IMR-90 (cell line): ENCODE results near the gene KLHL34. TPM values are rescaled to one million over a fixed set of nuclear protein-coding genes. Genes with fewer than 3 reads are reported as not detected.

Experiments
- ATAC-seq: fragments of 200-7000 bp; cut with Tn5 transposase; 2 replicates; pipeline ENCODE4 v1.9.1; 2020; ENCODE audit warnings: low read depth, mild to moderate bottlenecking, moderate library complexity
- BruUV-seq: library from RNA; stranded (reverse); fragments of 400-500 nt; replicated peaks from 2 replicates; lab custom pipeline; 2021; lab: Mats Ljungman, UMichigan
- CTCF ChIA-PET: fragments of 300-600 bp; formaldehyde crosslinking; extraction: SDS; loops from one replicate; lab custom pipeline; 2021; ENCODE audit warnings: antibody characterized with exemption; lab: Yijun Ruan, JAX
- POLR2A ChIA-PET: fragments of 300-600 bp; sonication (Branson Sonifier 250); formaldehyde crosslinking; loops from one replicate; lab custom pipeline; 2022; ENCODE audit warnings: antibody characterized with exemption; ENCODE audit not compliant: unreplicated experiment; lab: Charles Lee
- DNase-seq: peaks from one replicate; pipeline ENCODE4 v3.0.0; 2013
- H2AFZ ChIP-seq: replicated peaks from 2 replicates; pipeline ENCODE3; 2013; ENCODE audit warnings: low read length, mild to moderate bottlenecking; ENCODE audit not compliant: poor library complexity
- H2AK5ac ChIP-seq: 2 replicates; pipeline ENCODE4 v1.6.1; 2013; ENCODE audit warnings: low read depth, low read length, inconsistent platforms
- H2AK9ac ChIP-seq: replicated peaks from 2 replicates; pipeline ENCODE3; 2013; ENCODE audit warnings: mild to moderate bottlenecking, low read depth, low read length, moderate library complexity; ENCODE audit not compliant: poor library complexity
- H2BK120ac ChIP-seq: 2 replicates; pipeline ENCODE4 v1.6.1; 2013; ENCODE audit warnings: low read depth, low read length, inconsistent platforms
- H2BK15ac ChIP-seq: 3 replicates; pipeline ENCODE4 v1.6.1; 2013; ENCODE audit warnings: low read depth, low read length, inconsistent platforms
- H2BK20ac ChIP-seq: 2 replicates; pipeline ENCODE4 v1.6.1; 2013; ENCODE audit warnings: low read depth, mild to moderate bottlenecking, inconsistent platforms, low read length, moderate library complexity
- H2BK5ac ChIP-seq: 2 replicates; pipeline ENCODE4 v1.6.1; 2013; ENCODE audit warnings: mild to moderate bottlenecking, low read depth, low read length, inconsistent platforms; ENCODE audit not compliant: poor library complexity, severe bottlenecking
- H3K14ac ChIP-seq: replicated peaks from 2 replicates; pipeline ENCODE4 v1.6.1; 2013; ENCODE audit warnings: low read depth, low read length, inconsistent platforms
- H3K18ac ChIP-seq: 2 replicates; pipeline ENCODE4 v1.6.1; 2013; ENCODE audit warnings: low read depth, low read length, control low read depth
- H3K23ac ChIP-seq: 2 replicates; pipeline ENCODE4 v1.6.1; 2013; ENCODE audit warnings: low read depth, low read length, inconsistent platforms
- H3K27ac ChIP-seq: 2 replicates; pipeline ENCODE4 v1.5.1; 2013; ENCODE audit warnings: mild to moderate bottlenecking, control low read depth, low read length; ENCODE audit not compliant: insufficient read depth
- H3K27me3 ChIP-seq: 2 replicates; pipeline ENCODE4 v1.6.1; 2013; ENCODE audit warnings: low read length; ENCODE audit not compliant: control insufficient read depth, insufficient read depth
- H3K36me3 ChIP-seq: 2 replicates; pipeline ENCODE4 v1.6.1; 2013; ENCODE audit warnings: low read length, mixed read lengths; ENCODE audit not compliant: control insufficient read depth, insufficient read depth
- H3K4ac ChIP-seq: 2 replicates; pipeline ENCODE4 v1.6.1; 2013; ENCODE audit warnings: low read depth, low read length, inconsistent platforms
- H3K4me1 ChIP-seq: 2 replicates; pipeline ENCODE4 v1.6.1; 2013; ENCODE audit warnings: low read length, mixed read lengths; ENCODE audit not compliant: control insufficient read depth, insufficient read depth
- H3K4me2 ChIP-seq: 2 replicates; pipeline ENCODE4 v1.6.1; 2013; ENCODE audit warnings: low read depth, mild to moderate bottlenecking, control low read depth, low read length, moderate library complexity
- H3K4me3 ChIP-seq: 2 replicates; pipeline ENCODE4 v1.5.1; 2013; ENCODE audit warnings: low read depth, mild to moderate bottlenecking, control low read depth, low read length, moderate library complexity; ENCODE audit not compliant: insufficient read depth
- H3K56ac ChIP-seq: 2 replicates; pipeline ENCODE4 v1.6.1; 2013; ENCODE audit warnings: low read length, inconsistent platforms; ENCODE audit not compliant: insufficient read depth; ENCODE audit errors: extremely low read depth
- H3K79me1 ChIP-seq, 2 experiments: 2 replicates each; pipeline ENCODE4 v1.6.1; 2013; ENCODE audit warnings: low read length in 2 of 2, inconsistent platforms in 1 of 2, low read depth in 1 of 2
- H3K9ac ChIP-seq: 2 replicates; pipeline ENCODE4 v1.6.1; 2013; ENCODE audit warnings: low read depth, low read length, control low read depth
- H3K9me1 ChIP-seq: 2 replicates; pipeline ENCODE4 v1.6.1; 2013; ENCODE audit warnings: low read length, inconsistent platforms; ENCODE audit not compliant: insufficient read depth
- H3K9me3 ChIP-seq: 2 replicates; pipeline ENCODE4 v1.6.1; 2013; ENCODE audit warnings: low read length; ENCODE audit not compliant: control insufficient read depth, insufficient read depth
- H4K20me1 ChIP-seq: 2 replicates; pipeline ENCODE4 v1.6.1; 2013; ENCODE audit warnings: low read length, inconsistent platforms; ENCODE audit not compliant: insufficient read depth
- H4K5ac ChIP-seq: 2 replicates; pipeline ENCODE4 v1.6.1; 2013; ENCODE audit warnings: mild to moderate bottlenecking, low read depth, low read length, control low read depth
- H4K8ac ChIP-seq, 2 experiments: 2 replicates each; pipeline ENCODE4 v1.6.1; 2013; ENCODE audit warnings: low read depth in 2 of 2, low read length in 2 of 2, control low read depth in 1 of 2, inconsistent platforms in 1 of 2
- H4K91ac ChIP-seq: 2 replicates; pipeline ENCODE4 v1.6.1; 2013; ENCODE audit warnings: low read depth, low read length, inconsistent platforms; ENCODE audit not compliant: insufficient read depth
- BHLHE40 ChIP-seq: fragments of 150-350 bp; IDR thresholded peaks from 2 replicates; pipeline ENCODE4 v1.6.1; 2016; ENCODE audit warnings: mild to moderate bottlenecking, low read depth, low read length
- CEBPB ChIP-seq: IDR thresholded peaks from 2 replicates; pipeline ENCODE4 v1.6.1; 2012; ENCODE audit warnings: low read depth, low read length, improper control_type of control experiment
- CTCF ChIP-seq: conservative IDR thresholded peaks from 2 replicates; pipeline ENCODE4 v1.5.1; 2012; ENCODE audit warnings: mild to moderate bottlenecking, low read depth, low read length, improper control_type of control experiment
- ELK1 ChIP-seq: fragments of 150-350 bp; IDR thresholded peaks from 2 replicates; pipeline ENCODE4 v1.6.1; 2016; ENCODE audit warnings: low read depth, mild to moderate bottlenecking, low read length, moderate library complexity, borderline replicate concordance
- NFE2L2 ChIP-seq: fragments of 150-350 bp; IDR thresholded peaks from 2 replicates; pipeline ENCODE4 v1.6.1; 2016; ENCODE audit warnings: low read depth, mild to moderate bottlenecking, low read length
- POLR2A ChIP-seq: IDR thresholded peaks from 2 replicates; pipeline ENCODE4 v1.6.1; 2012; ENCODE audit warnings: mild to moderate bottlenecking, low read depth, low read length
- RAD21 ChIP-seq: IDR thresholded peaks from 2 replicates; pipeline ENCODE4 v1.6.1; 2012; ENCODE audit warnings: low read length, improper control_type of control experiment
- RCOR1 ChIP-seq: IDR thresholded peaks from 2 replicates; pipeline ENCODE4 v1.6.1; 2012; ENCODE audit warnings: mild to moderate bottlenecking, low read length, improper control_type of control experiment; ENCODE audit not compliant: insufficient replicate concordance
- USF2 ChIP-seq: fragments of 150-350 bp; IDR thresholded peaks from 2 replicates; pipeline ENCODE4 v1.6.1; 2017; ENCODE audit warnings: mild to moderate bottlenecking, antibody characterized with exemption, low read length, low read depth
- dilution Hi-C: fragments of 300-500 bp; cut with HindIII; formaldehyde crosslinking; loops from one replicate; pipeline ENCODE4 v1.14.3; 2018; ENCODE audit warnings: low sequenced_read_pairs; ENCODE audit not compliant: unreplicated experiment
- in situ Hi-C: fragments of 300-500 bp; cut with MboI; formaldehyde crosslinking; loops from 3 replicates; pipeline ENCODE4 v1.14.3; 2019; ENCODE audit warnings: low sequenced_read_pairs, inconsistent platforms, mixed read lengths
- intact Hi-C: fragments of 100-400 bp; cut with micrococcal nuclease; formaldehyde crosslinking; loops from 2 replicates; pipeline ENCODE4 v1.10.0; 2022
- polyA plus RNA-seq, 3 experiments: library from polyadenylated mRNA; depleted of rRNA; stranded (reverse); fragments of >200 nt; gene quantifications; 2 replicates each; pipeline ENCODE4 v1.2.3, GENCODE V29; 2012; ENCODE audit warnings: low replicate concordance in 1 of 3
- total RNA-seq: library from RNA; depleted of rRNA; stranded (reverse); fragments of >200 nt; gene quantifications from 2 replicates; pipeline ENCODE4 v1.2.3, GENCODE V29; 2012

The KLHL34 gene
- total and polyA plus RNA-seq, 2 of the 4 experiments (the other 2 are of a cell fraction): not detected

GRCh38 chrX:21645431-21645830 is 12.7 kb downstream of the KLHL34 start:
- no peak overlapping the region for H2AK9ac ChIP-seq
- no TSS peak for BruUV-seq
- H2AK5ac ChIP-seq: no peak overlapping the region
- in situ Hi-C loops: no loop called here
- H4K20me1 ChIP-seq: no peaks in the 10 kb centered on the region
- no peak overlapping the region for H2AFZ ChIP-seq
- no peak overlapping the region for H3K4ac ChIP-seq
- no peak overlapping the region for H4K8ac ChIP-seq
- ChIA-PET POLR2A (no interaction called here), CTCF (no interaction called here)
- TF ChIP-seq RAD21 (no peak), USF2 (no peak), BHLHE40 (no peak), CEBPB (no peak), POLR2A (no peak), CTCF (no peak), NFE2L2 (no peak), RCOR1 (no peak), ELK1 (no peak)
- no peaks in the 10 kb centered on the region for H3K9me3 ChIP-seq
- H3K9me1 ChIP-seq: no peaks in the 10 kb centered on the region
- H3K36me3 ChIP-seq: no peaks in the 10 kb centered on the region
- no peak overlapping the region for H3K4me2 ChIP-seq
- H3K56ac ChIP-seq: no peak overlapping the region
- H2BK120ac ChIP-seq: no peak overlapping the region
- H4K91ac ChIP-seq: no peak overlapping the region
- no peak overlapping the region for H3K23ac ChIP-seq
- no peak overlapping the region for H3K4me3 ChIP-seq
- H3K9ac ChIP-seq: no peak overlapping the region
- H3K4me1 ChIP-seq: no peaks in the 10 kb centered on the region
- H3K27ac ChIP-seq: no peak overlapping the region
- dilution Hi-C loops: no loop called here
- no peak overlapping the region for H3K18ac ChIP-seq
- H3K79me1 ChIP-seq: no peaks in the 10 kb centered on the region
- intact Hi-C loops: no loop called here
- no peak overlapping the region for H2BK20ac ChIP-seq
- DNase-seq: no peak
- no peak overlapping the region for H4K5ac ChIP-seq
- H2BK15ac ChIP-seq: no peak overlapping the region
- no peak overlapping the region for H2BK5ac ChIP-seq
- ATAC-seq: no peak
- H3K27me3 ChIP-seq: no peaks in the 10 kb centered on the region
- H3K14ac ChIP-seq: no peak overlapping the region
